Neural cell (in vitro differentiated cells): Measurements from ENCODE around the gene SKP1. TPM values are rescaled to one million over a fixed set of nuclear protein-coding genes. Genes with fewer than 3 reads are reported as not detected.

Source experiments
- polyA plus RNA-seq: library from polyadenylated mRNA; depleted of rRNA; stranded (reverse); fragments of >200 nt; gene quantifications from 2 replicates; pipeline ENCODE4 v1.2.3, GENCODE V29; 2014
- small RNA-seq, 3 experiments: library from RNA; depleted of rRNA; stranded (forward); fragments of <200 nt; gene quantifications; one replicate each; pipeline ENCODE3, GENCODE V24; 2012

SKP1 gene
- polyA plus RNA-seq, 1 donor from 2014 or later = 1,492 TPM

Small RNA genes lying within 50 kb of the gene (small RNA-seq; reads per million reads assigned to genes)
- 0 reads per million in 3 experiments for gene MIR3661

Other genes with a start within 250 kb of the SKP1 start
- gene C5orf15, start 208.3 kb downstream of the SKP1 start, polyA plus RNA-seq = 65.1 and 72.3 TPM in 2 replicates
- 297 and 307 TPM in 2 replicates for gene VDAC1, start 172.0 kb downstream of the SKP1 start, polyA plus RNA-seq
- 0.15 and 0.36 TPM in 2 replicates for gene TCF7, start 62.3 kb downstream of the SKP1 start, polyA plus RNA-seq
- gene PPP2CA, start 49.1 kb upstream of the SKP1 start, polyA plus RNA-seq = 232 and 251 TPM in 2 replicates
- gene CDKL3, start 190.2 kb upstream of the SKP1 start, polyA plus RNA-seq = 16.7 and 18.1 TPM in 2 replicates
- gene UBE2B, start 194.6 kb upstream of the SKP1 start, polyA plus RNA-seq = 94.5 and 128 TPM in 2 replicates
- 77.0 and 78.4 TPM in 2 replicates for gene CDKN2AIPNL, start 234.9 kb upstream of the SKP1 start, polyA plus RNA-seq